Smooth muscle cell (in vitro differentiated cells): Measurements from ENCODE around the gene CHFR. TPM values are rescaled to one million over a fixed set of nuclear protein-coding genes. Genes with fewer than 3 reads are reported as not detected.

Source experiments
- DNase-seq: peaks from one replicate; lab custom pipeline; 2025; ENCODE audit not compliant: unreplicated experiment; lab: John Stamatoyannopoulos, UW
- H2AFZ ChIP-seq: fragments of 200-600 bp; sonication (generic); 2 replicates; pipeline ENCODE4 v1.6.0; 2016; ENCODE audit warnings: antibody characterized with exemption, low read depth, mild to moderate bottlenecking
- H3F3A ChIP-seq: fragments of 200-600 bp; sonication (generic); 2 replicates; pipeline ENCODE4 v1.6.0; 2017; ENCODE audit warnings: antibody characterized with exemption, low read depth
- H3K27ac ChIP-seq: fragments of 200-600 bp; sonication (generic); 2 replicates; pipeline ENCODE4 v1.5.1; 2016; ENCODE audit warnings: low read depth, mild to moderate bottlenecking
- H3K27me3 ChIP-seq: fragments of 200-600 bp; sonication (generic); 2 replicates; pipeline ENCODE4 v1.6.1; 2016; ENCODE audit warnings: low read depth, mild to moderate bottlenecking
- H3K36me3 ChIP-seq: fragments of 200-600 bp; sonication (generic); 2 replicates; pipeline ENCODE4 v1.5.1; 2016; ENCODE audit warnings: low read depth
- H3K4me1 ChIP-seq: fragments of 200-600 bp; sonication (generic); 2 replicates; pipeline ENCODE4 v1.5.1; 2016; ENCODE audit warnings: low read depth
- H3K4me2 ChIP-seq: fragments of 200-600 bp; sonication (generic); 2 replicates; pipeline ENCODE4 v1.6.0; 2016; ENCODE audit warnings: mild to moderate bottlenecking
- H3K4me3 ChIP-seq: fragments of 200-600 bp; sonication (generic); 2 replicates; pipeline ENCODE4 v1.5.1; 2016; ENCODE audit warnings: mild to moderate bottlenecking
- H3K79me2 ChIP-seq: fragments of 200-600 bp; sonication (generic); 2 replicates; pipeline ENCODE4 v1.6.0; 2016; ENCODE audit warnings: low read depth, mild to moderate bottlenecking
- H3K9ac ChIP-seq: fragments of 200-600 bp; sonication (generic); 2 replicates; pipeline ENCODE4 v1.6.0; 2016; ENCODE audit warnings: low read depth
- H3K9me3 ChIP-seq: fragments of 200-600 bp; sonication (generic); replicated peaks from 2 replicates; pipeline ENCODE4 v1.5.1; 2016; ENCODE audit warnings: low read depth
- H4K20me1 ChIP-seq: fragments of 200-600 bp; sonication (generic); 2 replicates; pipeline ENCODE4 v1.6.0; 2016; ENCODE audit warnings: low read depth
- CTCF ChIP-seq: fragments of 200-600 bp; sonication (generic); IDR thresholded peaks from 2 replicates; pipeline ENCODE4 v1.5.1; 2017; ENCODE audit warnings: borderline replicate concordance, mild to moderate bottlenecking, antibody characterized with exemption; ENCODE audit not compliant: insufficient read depth, poor library complexity, severe bottlenecking
- WGBS: methylation state at CpG from one replicate; pipeline ENCODE4 v1.1.7; 2016; ENCODE audit warnings: low lambda C conversion rate; 5-methylcytosine and 5-hydroxymethylcytosine counted together
- polyA plus RNA-seq: library from polyadenylated mRNA; unstranded; fragments of >200 nt; fragmentation: Nextera tagmentation; extraction: Ambion mirVana; gene quantifications from 2 replicates; pipeline ENCODE4 v1.2.1, GENCODE V29; 2016
- total RNA-seq: library from RNA; depleted of rRNA; stranded (reverse); fragments of >200 nt; gene quantifications from 2 replicates; pipeline ENCODE4 v1.2.3, GENCODE V29; 2014

The CHFR gene
- total and polyA plus RNA-seq, 2 experiments from 2014 or later: 24.0 to 26.2 TPM

DNA sequence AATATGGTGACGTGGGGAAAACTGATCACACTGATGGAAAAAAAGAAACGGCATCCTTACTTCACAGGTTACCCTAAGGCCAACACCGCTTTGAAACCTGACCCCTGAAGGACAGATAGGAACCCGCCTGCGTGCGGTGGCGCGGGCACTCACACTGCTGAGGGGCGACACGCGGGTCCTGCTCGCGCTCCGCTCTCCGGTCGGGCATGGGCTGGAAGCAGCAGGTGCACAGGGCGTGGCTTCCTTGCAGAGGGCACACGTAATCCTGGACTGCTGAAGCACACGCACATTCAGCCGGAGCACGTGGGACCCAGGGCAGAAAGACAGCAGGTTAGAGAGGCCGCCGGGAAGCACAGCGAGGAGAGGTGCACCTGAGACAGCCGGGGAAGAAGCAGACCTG is 35.9 kb downstream of the CHFR start:
- H3F3A ChIP-seq: no peaks in the 10 kb centered on the region
- peaks cover 16% of the 10 kb centered on the region for H3K36me3 ChIP-seq
- H3K9ac ChIP-seq: no peak overlapping the region
- H3K27ac ChIP-seq: no peak overlapping the region
- 99% methylated on average over 25 of the region's 25 CpGs for WGBS
- no peaks in the 10 kb centered on the region for H3K4me1 ChIP-seq
- H4K20me1 ChIP-seq: no peaks in the 10 kb centered on the region
- DNase-seq: no peak
- no peaks in the 10 kb centered on the region for H3K79me2 ChIP-seq
- H3K9me3 ChIP-seq: no peaks in the 10 kb centered on the region
- no peak overlapping the region for H3K4me3 ChIP-seq
- no peak for TF ChIP-seq CTCF
- no peak overlapping the region for H3K4me2 ChIP-seq
- no peak overlapping the region for H2AFZ ChIP-seq
- no peaks in the 10 kb centered on the region for H3K27me3 ChIP-seq

GRCh38 chr12:132850291-132850690 is 37.1 kb downstream of the CHFR start:
- DNase-seq: no peak
- no peak overlapping the region for H3K9ac ChIP-seq
- TF ChIP-seq CTCF: no peak
- H3K79me2 ChIP-seq: no peaks in the 10 kb centered on the region
- H3K36me3 ChIP-seq: peaks cover 20% of the 10 kb centered on the region
- over 99% methylated on average over 16 of the region's 16 CpGs for WGBS
- H3K4me1 ChIP-seq: no peaks in the 10 kb centered on the region
- H3K4me2 ChIP-seq: no peak overlapping the region
- H3F3A ChIP-seq: no peaks in the 10 kb centered on the region
- H3K27me3 ChIP-seq: no peaks in the 10 kb centered on the region
- H3K4me3 ChIP-seq: no peak overlapping the region
- H3K27ac ChIP-seq: no peak overlapping the region
- no peaks in the 10 kb centered on the region for H4K20me1 ChIP-seq
- H3K9me3 ChIP-seq: no peaks in the 10 kb centered on the region
- no peak overlapping the region for H2AFZ ChIP-seq

DNA sequence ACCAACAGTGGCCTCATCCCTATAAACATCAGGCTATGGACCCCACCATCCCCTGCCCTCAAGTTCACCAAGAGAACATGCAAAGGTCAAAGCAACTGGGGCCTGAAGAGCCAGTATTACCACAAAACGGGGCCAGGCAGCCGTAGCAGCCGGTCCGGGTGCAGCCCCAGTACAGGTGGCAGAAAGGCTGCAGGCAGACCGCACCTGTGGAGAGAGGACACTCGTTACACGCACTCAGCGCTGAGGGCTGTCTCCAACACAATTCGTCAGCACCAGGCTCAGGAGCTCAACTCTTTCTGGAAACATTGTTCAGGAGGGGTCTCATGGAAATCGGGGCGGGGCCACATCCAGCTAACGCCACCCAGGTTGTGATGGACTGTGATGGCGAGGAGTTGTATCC is 38.9 kb downstream of the CHFR start:
- H4K20me1 ChIP-seq: no peaks in the 10 kb centered on the region
- no peak overlapping the region for H3K4me3 ChIP-seq
- H3K27ac ChIP-seq: no peak overlapping the region
- no peak overlapping the region for H2AFZ ChIP-seq
- H3K9ac ChIP-seq: no peak overlapping the region
- H3F3A ChIP-seq: no peaks in the 10 kb centered on the region
- H3K9me3 ChIP-seq: no peaks in the 10 kb centered on the region
- DNase-seq: no peak
- no peak for TF ChIP-seq CTCF
- no peaks in the 10 kb centered on the region for H3K4me1 ChIP-seq
- H3K27me3 ChIP-seq: no peaks in the 10 kb centered on the region
- peaks cover 20% of the 10 kb centered on the region for H3K36me3 ChIP-seq
- no peak overlapping the region for H3K4me2 ChIP-seq
- 98% methylated on average over 13 of the region's 13 CpGs for WGBS
- no peaks in the 10 kb centered on the region for H3K79me2 ChIP-seq
